Measurements from ENCODE around the gene VEGFA.

DNA sequence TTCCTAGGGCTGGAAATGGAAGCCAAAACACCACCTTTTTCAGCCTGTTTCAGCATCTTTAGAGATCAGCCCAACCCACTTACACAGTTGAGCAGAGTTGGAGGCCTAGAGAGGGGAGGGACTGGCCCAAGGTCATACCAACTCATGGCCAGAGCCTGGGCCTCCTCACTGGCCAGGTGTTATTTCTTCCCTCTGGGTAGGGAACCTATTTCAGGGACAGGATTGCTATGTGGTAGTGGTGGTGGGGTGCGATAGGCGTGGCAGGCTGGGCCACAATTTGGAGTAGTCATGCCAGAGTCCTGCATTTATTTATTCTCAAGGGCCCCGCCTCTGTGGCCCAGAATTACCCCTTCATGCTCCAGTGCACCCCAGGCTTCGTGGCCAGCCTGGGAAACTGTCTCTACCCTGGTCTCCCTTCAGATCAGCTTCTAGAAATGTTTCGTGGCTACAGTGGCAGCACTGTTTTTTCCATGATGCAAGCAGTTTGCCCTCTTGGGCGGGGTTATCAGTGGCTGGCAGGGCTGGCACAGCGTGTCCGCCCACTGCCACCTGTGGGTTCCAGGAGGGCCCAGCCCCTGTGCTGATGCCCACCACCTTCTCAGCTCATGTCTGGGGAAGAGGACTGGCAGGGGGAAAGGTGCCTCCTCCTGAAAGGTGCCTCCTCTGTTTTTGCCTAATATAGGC is 6.2 kb downstream of the VEGFA start:
- TF ChIP-seq, protein P1, sequence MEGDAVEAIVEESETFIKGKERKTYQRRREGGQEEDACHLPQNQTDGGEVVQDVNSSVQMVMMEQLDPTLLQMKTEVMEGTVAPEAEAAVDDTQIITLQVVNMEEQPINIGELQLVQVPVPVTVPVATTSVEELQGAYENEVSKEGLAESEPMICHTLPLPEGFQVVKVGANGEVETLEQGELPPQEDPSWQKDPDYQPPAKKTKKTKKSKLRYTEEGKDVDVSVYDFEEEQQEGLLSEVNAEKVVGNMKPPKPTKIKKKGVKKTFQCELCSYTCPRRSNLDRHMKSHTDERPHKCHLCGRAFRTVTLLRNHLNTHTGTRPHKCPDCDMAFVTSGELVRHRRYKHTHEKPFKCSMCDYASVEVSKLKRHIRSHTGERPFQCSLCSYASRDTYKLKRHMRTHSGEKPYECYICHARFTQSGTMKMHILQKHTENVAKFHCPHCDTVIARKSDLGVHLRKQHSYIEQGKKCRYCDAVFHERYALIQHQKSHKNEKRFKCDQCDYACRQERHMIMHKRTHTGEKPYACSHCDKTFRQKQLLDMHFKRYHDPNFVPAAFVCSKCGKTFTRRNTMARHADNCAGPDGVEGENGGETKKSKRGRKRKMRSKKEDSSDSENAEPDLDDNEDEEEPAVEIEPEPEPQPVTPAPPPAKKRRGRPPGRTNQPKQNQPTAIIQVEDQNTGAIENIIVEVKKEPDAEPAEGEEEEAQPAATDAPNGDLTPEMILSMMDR (IDR thresholded peaks at IDR 0.05) = no peak
- TF ChIP-seq POLR2A (IDR thresholded peaks at IDR 0.05) = peak in 1 of 2 donors; percentile 46
